Measurements from ENCODE around the gene HEPHL1. TPM values are rescaled to one million over a fixed set of nuclear protein-coding genes. Genes with fewer than 3 reads are reported as not detected.

Gene HEPHL1
- total and polyA plus RNA-seq, 2 experiments from 2014 or later, result 0.07 to 0.21 TPM

- no peaks in the 10 kb centered on the region for H4K20me1 ChIP-seq (replicated peaks; ENCODE audit: insufficient read depth)
- H3K4me3 Mint-ChIP-seq, result no peak overlapping the region
- peaks cover 12% of the 10 kb centered on the region; the same call in 1 of the 2 replicates for H3K36me3 ChIP-seq (ENCODE audit: insufficient read depth)
- H3K9me3 Mint-ChIP-seq, result peaks cover 22% of the 10 kb centered on the region
- H3F3A ChIP-seq (replicated peaks; ENCODE audit: low read depth), result no peaks in the 10 kb centered on the region
- H3K27ac Mint-ChIP-seq, result no peak overlapping the region
- no peaks in the 10 kb centered on the region for H3K4me1 Mint-ChIP-seq
- no peaks in the 10 kb centered on the region for H3K4me1 ChIP-seq (ENCODE audit: insufficient read depth)
- no peak overlapping the region for H3K27ac ChIP-seq (ENCODE audit: low read depth)
- H3K9me2 ChIP-seq (ENCODE audit: insufficient read depth), result no peaks in the 10 kb centered on the region; the same call in 1 of the 2 replicates
- H3K4me3 ChIP-seq, result no peak overlapping the region
- H3K27me3 ChIP-seq (ENCODE audit: insufficient read depth), result no peaks in the 10 kb centered on the region
- no peak for ATAC-seq
- H3K27me3 Mint-ChIP-seq (ENCODE audit: insufficient read depth, low read depth, poor library complexity), result no peaks in the 10 kb centered on the region
- no peak for DNase-seq (ENCODE audit: low spot score)
- no peak for TF ChIP-seq POLR2AphosphoS5 (IDR thresholded peaks at IDR 0.05; ENCODE audit: low read depth)
- TF ChIP-seq ZNF114 (CRISPR knock-in tag; IDR thresholded peaks at IDR 0.05), result no peak
- no peak for TF ChIP-seq CTCF (conservative IDR thresholded peaks at IDR 0.05; ENCODE audit: low read depth in 2 of 2)
- no peak for TF ChIP-seq ZNF462 (CRISPR knock-in tag; IDR thresholded peaks at IDR 0.05)
- no peak for TF ChIP-seq EZH2phosphoT487 (IDR thresholded peaks at IDR 0.05; ENCODE audit: unreplicated experiment)
- TF ChIP-seq REST (IDR thresholded peaks at IDR 0.05; ENCODE audit: unreplicated experiment), result no peak
- no peak for TF ChIP-seq ETS1 (IDR thresholded peaks at IDR 0.05)
- no peak for TF ChIP-seq STAT1 (IDR thresholded peaks at IDR 0.05; ENCODE audit: unreplicated experiment)
- TF ChIP-seq EZH2 (IDR thresholded peaks at IDR 0.05; ENCODE audit: low read depth, unreplicated experiment), result no peak
- TF ChIP-seq CREB1 (CRISPR knock-in tag; IDR thresholded peaks at IDR 0.05; ENCODE audit: low read depth), result no peak
- no peak for TF ChIP-seq JUNB (IDR thresholded peaks at IDR 0.05; ENCODE audit: unreplicated experiment)
- TF ChIP-seq ZNF331 (CRISPR knock-in tag; IDR thresholded peaks at IDR 0.05; ENCODE audit: low read depth), result no peak
- no peak for TF ChIP-seq NANOG (IDR thresholded peaks at IDR 0.05; ENCODE audit: borderline replicate concordance)
- H3K79me2 ChIP-seq (replicated peaks; ENCODE audit: insufficient read depth), result no peaks in the 10 kb centered on the region
- peaks cover 8% of the 10 kb centered on the region; the same call in 1 of the 3 replicates for H3K36me3 Mint-ChIP-seq (ENCODE audit: low read depth)
- no peak overlapping the region for H2AFZ ChIP-seq
- no peak overlapping the region for H3K4me2 ChIP-seq
Observed at GRCh38 chr11:93993747-93994146, 27.4 kb upstream of the HEPHL1 start.
